ENCODE data around the gene CXCR6. TPM values are rescaled to one million over a fixed set of nuclear protein-coding genes. Genes with fewer than 3 reads are reported as not detected.

Gene CXCR6
- total RNA-seq, 1 donor from 2014 or later: not detected

- Mint-ChIP-seq H3K4me3 (ENCODE audit: unreplicated experiment) (no peak overlapping the region), H3K27me3 (ENCODE audit: unreplicated experiment) (no peaks in the 10 kb centered on the region), H3K4me1 (ENCODE audit: unreplicated experiment) (peaks cover 2% of the 10 kb centered on the region), H3K36me3 (ENCODE audit: unreplicated experiment) (peaks cover 37% of the 10 kb centered on the region), H3K9me3 (ENCODE audit: unreplicated experiment) (no peaks in the 10 kb centered on the region), H3K27ac (ENCODE audit: unreplicated experiment) (no peak overlapping the region)
- no peak for DNase-seq (ENCODE audit: extremely low spot score, unreplicated experiment)
- no peak for TF ChIP-seq CTCF (IDR thresholded peaks at IDR 0.05)
These were observed 24.5 kb downstream of the CXCR6 start for GRCh38 chr3:45967724-45968123.

GRCh38 chr3:45968149-45968548 is 24.9 kb downstream of the CXCR6 start:
- peaks cover 36% of the 10 kb centered on the region for H3K36me3 Mint-ChIP-seq (ENCODE audit: unreplicated experiment)
- no peaks in the 10 kb centered on the region for H3K9me3 Mint-ChIP-seq (ENCODE audit: unreplicated experiment)
- DNase-seq (ENCODE audit: extremely low spot score, unreplicated experiment): no peak
- peaks cover 3% of the 10 kb centered on the region for H3K4me1 Mint-ChIP-seq (ENCODE audit: unreplicated experiment)
- no peak overlapping the region for H3K27ac Mint-ChIP-seq (ENCODE audit: unreplicated experiment)
- TF ChIP-seq CTCF (IDR thresholded peaks at IDR 0.05): no peak
- no peak overlapping the region for H3K4me3 Mint-ChIP-seq (ENCODE audit: unreplicated experiment)
- H3K27me3 Mint-ChIP-seq (ENCODE audit: unreplicated experiment): no peaks in the 10 kb centered on the region

GRCh38 chr3:45968706-45969105 is 25.4 kb downstream of the CXCR6 start:
- no peaks in the 10 kb centered on the region for H3K9me3 Mint-ChIP-seq (ENCODE audit: unreplicated experiment)
- DNase-seq (ENCODE audit: extremely low spot score, unreplicated experiment): no peak
- peaks cover 40% of the 10 kb centered on the region for H3K36me3 Mint-ChIP-seq (ENCODE audit: unreplicated experiment)
- peaks cover 3% of the 10 kb centered on the region for H3K4me1 Mint-ChIP-seq (ENCODE audit: unreplicated experiment)
- H3K27me3 Mint-ChIP-seq (ENCODE audit: unreplicated experiment): no peaks in the 10 kb centered on the region
- TF ChIP-seq CTCF (IDR thresholded peaks at IDR 0.05): no peak
- H3K27ac Mint-ChIP-seq (ENCODE audit: unreplicated experiment): no peak overlapping the region
- no peak overlapping the region for H3K4me3 Mint-ChIP-seq (ENCODE audit: unreplicated experiment)

- no peak for TF ChIP-seq CTCF (IDR thresholded peaks at IDR 0.05)
- DNase-seq (ENCODE audit: extremely low spot score, unreplicated experiment): no peak
- H3K4me3 Mint-ChIP-seq (ENCODE audit: unreplicated experiment): no peak overlapping the region
- H3K27me3 Mint-ChIP-seq (ENCODE audit: unreplicated experiment): no peaks in the 10 kb centered on the region
- no peaks in the 10 kb centered on the region for H3K9me3 Mint-ChIP-seq (ENCODE audit: unreplicated experiment)
- H3K36me3 Mint-ChIP-seq (ENCODE audit: unreplicated experiment): peaks cover 36% of the 10 kb centered on the region
- H3K27ac Mint-ChIP-seq (ENCODE audit: unreplicated experiment): no peak overlapping the region
- H3K4me1 Mint-ChIP-seq (ENCODE audit: unreplicated experiment): peaks cover 3% of the 10 kb centered on the region
These were observed 25.9 kb downstream of the CXCR6 start for GRCh38 chr3:45969116-45969515.

- Mint-ChIP-seq H3K4me3 (ENCODE audit: unreplicated experiment) (no peak overlapping the region), H3K9me3 (ENCODE audit: unreplicated experiment) (no peaks in the 10 kb centered on the region), H3K27me3 (ENCODE audit: unreplicated experiment) (no peaks in the 10 kb centered on the region), H3K36me3 (ENCODE audit: unreplicated experiment) (peaks cover 36% of the 10 kb centered on the region), H3K4me1 (ENCODE audit: unreplicated experiment) (peaks cover 3% of the 10 kb centered on the region), H3K27ac (ENCODE audit: unreplicated experiment) (no peak overlapping the region)
- TF ChIP-seq CTCF (IDR thresholded peaks at IDR 0.05): no peak
- no peak for DNase-seq (ENCODE audit: extremely low spot score, unreplicated experiment)
These were observed 26.7 kb downstream of the CXCR6 start for GRCh38 chr3:45969953-45970352.

All from osteocyte (in vitro differentiated cells).